ENCODE results near the gene LRRC4C.

- TF ChIP-seq CTCF (conservative IDR thresholded peaks at IDR 0.05; ENCODE audit: low read depth, low read length) (no peak), EZH2phosphoT487 (IDR thresholded peaks at IDR 0.05; ENCODE audit: borderline replicate concordance, low read length) (no peak), EZH2 (IDR thresholded peaks at IDR 0.05; ENCODE audit: low read length, unreplicated experiment) (no peak)
Observed at GRCh38 chr11:41351825-41352224, 107.6 kb downstream of the LRRC4C start.
